HG03045 (cell line): ENCODE measurements around the gene ATG16L2.
"Not testable (repeated sequence)": the region's sequence is repeated elsewhere in the genome, so short reads cannot be mapped to it uniquely, and the experiment has no call there.

Experiments used
- ATAC-seq: cut with Tn5 transposase; IDR thresholded peaks from one replicate; pipeline ENCODE4 v1.9.1; 2021; ENCODE audit warnings: mild to moderate bottlenecking, moderate library complexity; ENCODE audit not compliant: unreplicated experiment

The ATG16L2 gene

DNA sequence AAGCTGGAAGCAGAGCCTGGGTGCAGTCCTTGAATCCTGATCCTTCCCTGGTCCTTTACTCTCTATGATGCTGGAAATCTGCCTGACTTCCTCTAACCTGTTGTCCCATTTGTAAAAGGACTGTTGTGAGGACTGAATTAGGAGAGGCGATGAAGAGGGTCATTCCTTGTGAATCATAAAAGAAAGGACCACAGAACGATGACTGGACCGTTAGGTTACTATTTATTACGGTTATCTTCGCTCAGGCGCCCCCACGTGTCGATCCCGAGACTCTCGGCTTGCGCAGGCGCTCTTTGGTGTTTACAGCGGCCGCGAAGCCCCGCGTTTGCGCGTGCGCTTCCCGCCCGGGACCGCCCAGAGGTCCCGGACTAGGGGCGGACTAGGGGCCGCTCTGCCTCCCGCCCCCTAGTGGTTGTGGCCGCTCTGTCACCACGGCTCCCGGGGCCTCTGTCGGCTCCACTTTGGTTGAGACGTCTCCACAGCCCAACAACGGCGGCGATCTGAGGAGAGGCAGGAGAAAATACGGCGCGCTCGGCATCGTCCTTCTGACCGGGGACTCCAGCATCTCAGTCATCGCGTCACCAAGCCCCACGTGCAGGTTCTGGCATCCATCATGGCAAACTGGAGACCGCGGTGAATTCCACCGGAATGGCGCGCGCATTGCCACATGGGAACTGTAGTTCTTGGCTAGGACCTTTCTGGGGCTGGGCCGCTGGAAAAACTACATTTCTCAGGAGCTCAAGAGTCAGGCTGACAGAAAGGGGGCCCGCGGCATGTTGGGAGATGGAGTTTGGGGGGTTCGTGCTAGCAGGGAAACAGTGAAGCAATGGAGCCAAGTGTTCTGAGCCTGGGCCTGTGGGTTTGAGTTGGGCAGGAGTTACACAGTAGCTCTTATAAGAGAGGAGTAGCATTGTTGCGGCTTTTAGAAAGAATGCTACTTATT is 20.5 kb upstream of the ATG16L2 start, which contains the start of gene STARD10:
TSS of gene STARD10 (minus strand) at position 623 of the 943 bp plus-strand sequence. CDS start 12,866 bp downstream, outside the sequence.
- ATAC-seq, result peak; percentile 93

DNA sequence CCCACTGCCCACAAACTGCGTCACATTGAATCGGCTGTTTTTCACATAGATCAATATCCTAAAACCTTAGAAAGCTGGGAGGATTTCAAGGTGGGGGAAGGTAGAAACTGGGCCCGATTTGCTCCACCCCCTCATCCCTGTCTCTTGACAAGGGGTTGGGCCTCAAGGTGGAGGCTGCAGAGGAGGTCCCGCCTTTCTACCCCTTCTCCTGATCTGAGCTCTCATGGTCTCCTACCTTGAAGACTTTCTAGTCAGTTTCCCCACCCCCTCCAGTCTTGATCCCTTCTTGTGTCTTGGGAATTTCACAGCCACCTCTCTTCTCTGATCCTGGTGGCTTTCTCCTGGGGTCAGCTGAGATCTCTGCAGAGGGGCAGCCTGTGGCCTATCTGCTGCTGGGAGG is 15.8 kb upstream of the ATG16L2 start:
- ATAC-seq, result no peak

DNA sequence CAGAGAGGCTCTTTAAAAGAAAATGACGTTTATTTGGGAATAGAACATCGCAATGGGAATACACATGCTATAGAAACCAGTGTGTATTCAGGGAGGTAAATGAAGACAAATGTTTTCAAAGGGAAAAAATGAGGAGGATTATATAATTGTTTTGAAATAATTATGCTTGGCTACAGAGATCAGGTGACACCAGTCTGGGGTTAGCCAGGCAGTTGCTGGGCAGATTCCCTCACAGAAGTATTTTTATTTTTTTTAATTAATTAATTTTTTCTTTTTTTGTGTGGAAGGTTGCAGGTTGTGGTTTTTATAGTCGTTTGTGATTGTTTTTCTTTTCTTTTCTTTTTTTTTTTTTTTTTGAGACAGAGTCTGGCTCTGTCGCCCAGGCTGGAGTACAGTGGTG is 14.8 kb upstream of the ATG16L2 start:
- ATAC-seq, result no peak

DNA sequence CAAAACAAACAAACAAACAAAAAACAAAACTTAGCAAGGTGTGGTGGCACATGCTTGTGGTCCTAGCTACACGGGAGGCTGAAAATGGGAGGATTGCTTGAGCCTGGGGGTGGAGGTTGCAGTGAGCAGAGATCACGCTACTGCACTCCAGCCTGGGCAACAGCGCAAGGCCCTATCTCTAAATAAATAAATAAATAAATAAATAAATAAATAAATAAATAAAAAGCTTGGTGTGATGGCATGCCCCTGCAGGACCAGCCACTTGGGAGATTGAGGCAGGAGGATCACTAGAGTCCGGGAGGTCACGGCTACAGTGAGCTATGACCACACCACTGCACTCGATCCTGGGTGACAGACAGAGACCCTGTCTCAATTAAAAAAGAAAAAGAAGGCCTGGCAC is 11.4 kb upstream of the ATG16L2 start:
- no peak for ATAC-seq

DNA sequence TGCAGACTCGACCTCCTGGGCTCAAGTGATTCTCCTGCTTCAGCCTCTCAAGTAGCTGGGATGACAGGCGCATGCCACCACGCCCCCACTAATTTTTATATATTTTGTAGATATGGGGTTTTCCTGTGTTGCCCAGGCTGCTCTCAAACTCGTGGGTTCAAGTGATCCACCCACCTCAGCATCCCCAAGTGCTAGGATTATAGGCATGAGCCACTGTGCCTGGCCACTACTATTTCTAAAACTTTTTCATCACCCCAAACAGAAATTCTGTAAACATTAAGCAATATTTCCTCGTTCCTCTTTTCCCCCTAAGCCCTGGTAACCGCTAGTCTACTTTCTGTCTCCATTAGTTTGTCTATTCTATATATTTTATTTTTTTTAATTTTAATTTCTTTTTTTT is 9.0 kb upstream of the ATG16L2 start:
- ATAC-seq, result no peak

DNA sequence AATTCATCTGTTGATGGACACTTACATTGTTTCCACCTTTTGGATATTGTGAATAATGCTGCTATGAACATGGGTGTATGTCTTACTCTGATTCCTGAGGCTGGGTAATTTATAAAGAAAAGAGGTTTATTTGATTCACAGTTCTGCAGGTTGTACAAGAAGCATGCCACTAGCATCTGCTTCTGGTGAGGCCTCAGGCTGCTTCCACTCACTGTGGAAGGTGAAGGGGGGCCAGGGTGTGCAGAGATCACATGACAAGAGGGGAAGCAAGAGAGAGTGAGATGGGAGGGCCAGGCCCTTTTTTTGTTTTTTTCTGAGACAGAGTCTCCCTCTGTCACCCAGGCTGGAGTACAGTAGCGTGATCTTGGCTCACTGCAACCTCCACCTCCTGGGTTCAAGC is 7.8 kb upstream of the ATG16L2 start:
- not testable (repeated sequence) for ATAC-seq

DNA sequence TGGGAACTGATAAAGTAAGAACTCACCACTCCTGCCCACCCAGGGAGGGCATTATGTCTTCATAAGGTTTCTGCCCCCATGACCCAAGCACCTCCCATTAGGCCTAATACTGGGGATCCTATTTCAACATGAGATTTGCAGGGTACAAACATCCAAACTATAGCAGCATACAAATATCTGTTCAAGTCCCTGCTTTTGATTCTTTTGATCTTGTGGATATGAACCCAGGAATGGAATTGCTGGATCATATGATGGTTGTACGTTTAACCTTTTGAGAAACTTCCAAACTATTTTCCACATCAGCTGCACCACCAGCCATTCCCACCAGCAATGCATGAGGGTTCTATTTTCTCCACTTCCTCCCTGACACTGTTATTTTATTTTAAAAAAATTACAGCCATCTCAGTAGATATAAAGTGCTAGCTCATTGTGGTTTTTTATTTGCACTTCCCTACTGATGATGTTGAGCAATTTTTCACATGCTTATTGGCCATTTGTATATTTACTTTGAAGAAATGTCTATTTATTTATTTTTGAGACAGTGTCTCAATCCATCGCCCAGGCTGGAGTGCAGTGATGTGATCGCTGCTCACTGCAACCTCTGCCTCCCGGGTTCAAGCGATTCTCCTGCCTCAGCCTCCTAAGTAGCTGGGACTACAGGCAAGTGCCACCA is 7.1 kb upstream of the ATG16L2 start:
- no peak for ATAC-seq

DNA sequence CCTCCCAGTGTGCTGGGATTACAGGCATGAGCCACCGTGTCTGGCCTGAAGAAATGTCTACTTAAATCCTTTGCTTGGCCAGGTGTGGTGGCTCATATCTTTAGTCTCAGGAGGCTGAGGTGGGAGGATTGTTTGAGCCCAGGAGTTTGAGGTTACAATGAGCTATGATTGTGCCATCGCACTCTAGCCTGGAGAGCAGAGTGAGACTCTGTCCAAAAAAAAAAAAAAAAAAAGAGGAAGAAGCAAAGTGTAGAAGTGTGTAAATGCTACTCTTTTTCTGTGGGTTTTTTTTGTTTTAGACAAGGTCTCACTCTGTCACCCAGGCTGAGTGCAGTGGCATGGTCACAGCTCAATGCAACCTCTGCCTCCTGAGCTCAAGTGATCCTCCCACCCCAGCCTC is 6.4 kb upstream of the ATG16L2 start:
- no peak for ATAC-seq

DNA sequence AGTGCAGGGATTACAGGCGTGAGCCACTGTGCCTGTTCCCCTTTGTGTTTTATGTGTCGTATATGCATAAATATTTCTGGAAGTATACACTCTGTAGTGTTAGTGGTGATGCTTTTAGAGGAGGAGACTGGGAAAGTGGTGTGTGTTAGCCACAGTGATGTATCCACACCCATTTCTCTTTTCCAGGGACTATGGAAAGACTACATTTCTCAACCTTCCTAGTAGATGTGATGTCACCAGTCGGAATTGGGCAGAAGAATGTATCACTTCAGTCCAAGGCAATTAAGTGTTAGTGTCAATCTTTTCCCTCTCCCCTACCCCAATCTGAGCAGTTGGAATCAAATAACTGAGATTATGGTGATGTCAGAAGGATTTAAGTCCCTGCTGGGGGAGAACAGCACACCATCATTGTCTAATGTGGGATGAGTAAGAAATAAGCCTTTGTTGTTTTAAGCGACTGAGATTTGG is 5.8 kb upstream of the ATG16L2 start:
- no peak for ATAC-seq

DNA sequence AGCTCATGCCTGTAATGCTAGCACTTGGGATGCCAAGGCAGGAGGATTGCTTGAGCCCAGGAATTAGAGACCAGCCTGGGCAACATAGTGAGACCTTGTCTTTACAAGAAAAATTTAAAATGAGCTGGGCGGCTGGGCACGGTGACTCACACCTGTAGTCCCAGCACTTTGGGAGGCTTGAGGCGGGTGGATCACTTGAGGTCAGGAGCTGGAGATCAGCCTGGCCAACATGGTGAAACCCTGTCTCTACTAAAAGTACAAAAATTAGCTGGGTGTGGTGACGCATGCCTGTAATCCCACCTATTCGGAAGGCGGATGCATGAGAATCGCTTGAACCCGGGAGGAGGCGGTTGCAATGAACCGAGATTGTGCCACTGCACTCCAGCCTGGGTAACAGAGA is 2.5 kb upstream of the ATG16L2 start:
- not testable (repeated sequence) for ATAC-seq

DNA sequence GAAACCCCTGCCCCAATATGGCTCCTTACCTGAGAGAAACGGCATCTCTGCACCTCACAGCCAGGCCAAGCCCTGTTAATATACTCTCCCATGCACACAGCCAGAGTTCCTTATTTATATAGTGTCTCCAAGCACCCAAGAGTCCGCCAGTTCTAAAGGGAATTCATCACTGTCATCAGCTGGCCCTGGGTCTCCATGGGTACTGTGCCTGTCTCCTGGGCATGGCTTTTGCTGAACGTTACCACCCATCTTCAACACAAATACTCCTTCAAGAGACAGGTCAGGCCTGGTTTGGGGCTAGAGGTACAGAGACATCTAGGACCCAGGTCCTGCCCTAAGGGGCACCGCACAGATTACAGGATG is 1.6 kb upstream of the ATG16L2 start:
- ATAC-seq, result no peak

DNA sequence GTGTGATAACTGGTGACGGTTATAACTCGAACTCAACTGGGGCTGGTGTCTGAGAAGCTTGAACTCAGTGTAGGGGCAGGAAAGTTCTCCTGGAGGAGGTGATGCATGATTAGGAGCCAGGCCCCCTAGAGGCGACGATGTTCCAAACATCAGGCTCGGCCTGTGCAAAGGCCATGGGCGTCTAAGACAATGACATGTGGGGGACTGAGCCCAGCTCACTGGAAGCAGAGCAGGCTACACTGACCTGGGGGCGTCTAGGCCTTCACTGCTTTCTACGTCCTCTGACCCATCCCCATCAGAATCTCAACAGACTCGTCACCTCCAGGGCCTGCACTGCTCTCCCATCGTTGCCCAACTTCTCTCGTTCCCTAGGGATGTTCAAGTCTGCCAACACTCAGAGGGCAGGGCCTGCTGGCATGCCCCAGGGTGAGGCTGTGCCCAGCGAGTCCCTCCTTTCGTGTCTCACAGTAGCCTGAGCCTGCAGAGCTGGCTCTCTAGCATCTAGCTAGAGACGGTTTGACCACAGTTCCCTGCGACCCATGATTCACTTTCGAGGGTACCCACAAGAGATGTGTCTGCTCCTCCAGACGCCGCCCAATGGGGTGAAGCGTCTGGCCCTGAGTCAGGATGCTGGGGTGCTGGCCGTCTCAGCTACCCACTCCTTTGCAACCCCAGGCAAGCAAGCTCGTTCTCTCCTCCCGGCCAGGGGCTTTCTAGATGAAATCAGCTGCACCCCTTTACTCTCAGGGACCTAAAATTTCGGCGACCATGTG is 1.1 kb upstream of the ATG16L2 start:
- ATAC-seq, result peak; percentile 27

DNA sequence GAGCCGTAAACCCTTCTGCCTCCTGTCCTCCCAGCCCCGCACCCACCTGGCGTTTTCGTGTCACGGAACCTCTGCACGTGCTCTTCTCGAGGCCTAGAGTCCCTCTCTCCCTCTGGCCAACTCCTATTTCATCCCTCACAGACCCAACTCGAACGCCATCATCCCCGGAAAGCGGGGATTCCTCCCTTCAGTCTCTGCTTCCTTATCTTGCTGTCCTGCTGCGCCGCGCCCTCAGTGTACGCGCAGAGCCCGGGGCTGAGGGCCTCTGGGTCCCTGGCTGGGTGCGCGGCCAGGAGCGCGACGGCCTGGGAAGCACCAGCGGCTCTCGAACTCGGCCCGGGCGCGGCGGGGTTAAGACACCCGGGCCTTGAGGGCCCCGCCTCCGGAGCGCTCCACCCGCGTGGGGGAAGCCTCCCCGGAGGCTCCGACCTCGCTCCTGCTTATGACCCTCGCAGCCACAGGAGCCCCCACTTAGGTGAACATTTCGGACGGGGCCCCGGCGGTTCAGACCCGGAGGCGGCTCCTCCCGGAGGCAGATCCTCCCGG is 398 bp upstream of the ATG16L2 start:
- ATAC-seq, result peak; percentile 56

DNA sequence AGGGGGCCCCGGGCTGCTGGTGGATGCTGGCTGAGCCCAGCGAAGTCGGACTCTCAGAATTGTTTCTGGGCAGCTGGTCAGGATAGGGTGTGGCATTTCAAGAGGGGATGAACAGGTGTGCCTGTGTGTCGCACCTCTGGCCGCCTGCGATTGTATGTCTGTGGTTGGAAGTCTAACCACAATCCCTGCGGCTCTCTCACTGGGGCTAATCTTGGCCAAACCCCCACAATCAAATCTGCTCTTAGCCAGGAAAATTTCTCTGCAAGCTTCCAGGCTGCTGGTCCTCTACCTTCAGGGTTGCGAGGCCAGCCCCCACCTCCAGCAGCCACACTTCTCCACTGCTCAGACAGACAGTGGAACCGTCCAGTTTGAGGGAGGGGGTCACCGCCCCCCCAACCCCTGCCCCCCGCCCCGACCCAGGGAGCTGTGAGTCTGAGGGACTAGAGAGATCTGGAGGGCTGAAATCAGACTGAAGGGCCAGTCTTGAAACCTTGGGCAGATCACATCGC is 953 bp downstream of the ATG16L2 start:
- peak; percentile 1 for ATAC-seq

DNA sequence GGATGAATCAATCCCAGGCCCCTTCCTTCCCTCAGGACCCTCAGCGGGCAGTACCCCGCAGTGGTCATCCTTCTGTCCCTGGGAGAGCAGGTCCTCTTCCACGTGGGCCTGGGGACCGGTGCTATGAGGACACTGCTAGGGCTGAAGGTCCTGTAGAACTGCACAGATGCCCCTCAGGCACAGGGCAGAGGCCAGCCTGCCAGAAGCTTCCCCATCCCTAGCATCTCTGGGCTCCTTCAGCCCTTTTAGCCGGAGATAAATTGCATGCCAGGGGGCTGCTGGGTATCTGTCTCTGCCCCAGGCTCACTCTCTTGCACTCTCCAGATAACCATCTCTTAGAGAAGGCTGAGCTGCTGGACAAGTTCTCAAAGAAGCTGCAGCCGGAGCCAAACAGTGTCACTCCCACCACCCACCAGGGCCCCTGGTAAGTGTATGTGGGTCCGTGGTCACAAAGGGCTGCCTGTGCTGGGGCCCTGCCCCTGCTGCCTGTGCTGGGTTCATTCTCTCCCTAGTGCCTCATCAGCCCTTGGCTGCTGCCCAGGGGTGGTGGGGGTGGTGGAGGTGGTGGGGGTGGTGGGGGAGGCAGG is 2.3 kb downstream of the ATG16L2 start:
- no peak for ATAC-seq

DNA sequence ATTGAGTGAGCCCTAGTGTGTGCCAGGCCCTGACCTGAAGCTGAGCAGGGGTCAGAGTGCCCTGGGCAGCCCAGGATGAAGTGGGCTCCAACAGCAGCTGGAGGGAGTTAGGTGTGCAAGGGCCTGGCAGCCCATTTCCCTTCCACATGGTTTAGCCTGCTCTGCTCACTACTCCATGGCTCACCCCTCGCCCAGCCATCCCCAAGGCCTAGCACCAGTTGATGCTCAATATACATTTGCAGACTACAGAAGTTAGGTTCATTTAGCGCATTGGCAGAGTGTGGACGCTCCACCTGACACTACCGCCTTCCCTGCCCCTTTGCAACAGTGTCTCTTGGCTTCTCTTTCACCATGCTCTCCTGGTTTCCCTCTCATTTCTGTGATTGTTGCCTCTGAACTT is 3.8 kb downstream of the ATG16L2 start:
- ATAC-seq, result no peak

DNA sequence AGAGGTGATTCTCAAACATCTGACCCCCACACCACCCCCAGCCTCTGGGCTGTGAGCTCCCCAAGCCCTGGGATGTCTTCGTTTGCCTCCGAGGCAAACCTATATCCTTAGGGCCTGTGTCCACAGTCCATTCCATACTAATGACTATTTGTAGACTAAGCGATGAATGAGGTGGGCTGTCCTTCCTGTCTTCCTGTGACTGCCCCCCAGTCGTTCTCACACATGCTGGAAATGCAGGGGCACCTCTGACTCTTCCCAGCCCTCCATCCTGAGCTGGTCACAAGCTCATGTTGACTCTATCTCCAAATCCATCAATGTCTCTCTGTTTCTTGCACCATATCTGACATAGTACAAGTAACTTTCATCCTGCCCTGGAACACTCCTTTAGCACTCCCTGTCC is 4.8 kb downstream of the ATG16L2 start:
- ATAC-seq, result no peak

DNA sequence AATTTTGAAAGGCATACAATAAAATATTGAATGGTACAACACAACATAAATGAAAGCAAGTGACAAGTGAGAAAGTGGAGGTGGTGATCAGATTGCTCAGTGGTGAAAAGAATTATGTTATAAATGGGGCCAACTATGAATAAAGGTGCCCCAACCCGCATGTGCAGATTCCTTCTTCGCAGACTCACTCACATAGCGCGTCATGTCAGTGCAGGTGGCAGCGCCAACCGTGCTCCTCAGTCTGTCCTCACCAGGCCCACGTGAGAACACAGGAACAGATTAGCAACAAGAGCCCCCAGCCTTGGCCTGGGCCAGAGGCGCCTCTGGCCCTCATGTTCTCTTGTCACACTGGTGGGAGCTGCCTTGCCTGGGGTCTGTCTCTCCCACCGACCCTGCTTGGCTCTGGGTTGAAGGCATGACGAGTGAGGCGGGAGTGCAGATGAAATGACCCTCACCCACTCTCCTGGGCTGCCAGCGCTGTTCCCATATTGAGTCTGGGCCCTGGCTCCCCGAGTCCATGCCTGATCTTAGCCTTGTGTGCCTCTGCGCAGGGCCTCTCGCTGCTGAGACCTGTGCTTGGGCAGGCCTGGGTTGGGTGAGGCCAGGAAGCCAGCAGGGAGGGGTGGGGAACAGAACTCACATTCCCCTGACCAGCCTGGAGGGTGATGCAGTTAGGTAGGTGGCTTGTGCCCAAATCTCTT is 6.4 kb downstream of the ATG16L2 start:
- no peak for ATAC-seq

DNA sequence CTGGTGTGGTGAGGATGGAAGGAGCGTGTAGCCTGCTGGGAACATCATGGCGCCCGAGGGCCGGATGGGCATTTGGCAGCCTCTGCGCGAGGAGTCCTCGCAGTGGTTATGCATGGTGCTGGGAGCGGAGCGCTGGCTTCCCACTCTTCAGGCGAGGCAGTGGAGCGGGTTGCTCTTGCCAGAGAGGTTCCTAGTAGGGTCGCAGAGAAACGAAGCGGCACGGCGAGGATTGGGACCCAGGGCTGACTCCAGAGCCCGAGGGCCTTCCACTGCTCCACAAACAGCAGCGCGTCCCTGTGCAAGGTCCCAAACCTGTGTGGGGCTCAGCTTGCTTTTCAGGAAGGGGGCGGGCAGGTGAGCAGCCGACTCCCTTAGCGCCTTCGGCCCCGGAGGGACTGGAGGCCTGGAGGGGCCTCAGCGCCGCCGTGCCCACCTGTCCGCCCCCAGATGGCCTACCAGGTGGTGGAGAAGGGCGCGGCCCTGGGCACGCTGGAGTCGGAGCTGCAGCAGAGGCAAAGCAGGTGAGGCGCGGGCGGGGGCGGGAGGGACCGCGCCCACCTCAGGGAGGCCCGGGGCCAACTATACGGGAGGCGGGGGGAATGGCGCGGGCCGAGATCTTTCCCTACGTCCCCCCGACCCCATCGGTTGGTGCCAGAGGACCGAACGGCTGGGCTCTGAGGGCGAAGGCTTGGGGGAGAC is 7.2 kb downstream of the ATG16L2 start:
- ATAC-seq, result no peak
